NB4 (cell line): ENCODE measurements around the gene SPAG8.

ENCODE experiments used
- DNase-seq: peaks from one replicate; pipeline ENCODE4 v3.0.0; 2010; ENCODE audit warnings: low read depth
- H3K4me3 ChIP-seq: one replicate; pipeline ENCODE4 v1.5.1; 2011; ENCODE audit warnings: mild to moderate bottlenecking, low read depth, low read length, moderate library complexity
- MYC ChIP-seq: IDR thresholded peaks from 2 replicates; pipeline ENCODE4 v1.6.1; 2011; ENCODE audit warnings: low read depth, low read length
- POLR2A ChIP-seq: IDR thresholded peaks from 2 replicates; pipeline ENCODE4 v1.6.1; 2011; ENCODE audit warnings: mild to moderate bottlenecking; ENCODE audit not compliant: insufficient read length; ENCODE audit errors: extremely low read depth
- TF ChIP-seq, protein P1 (sequence below): IDR thresholded peaks from 2 replicates; pipeline ENCODE4 v1.6.1; 2011; ENCODE audit warnings: low read depth, low read length
- TF ChIP-seq, protein P2 (sequence below): IDR thresholded peaks from one replicate; pipeline ENCODE4 v1.5.1; 2012; ENCODE audit warnings: low read depth, low read length

Gene SPAG8

DNA sequence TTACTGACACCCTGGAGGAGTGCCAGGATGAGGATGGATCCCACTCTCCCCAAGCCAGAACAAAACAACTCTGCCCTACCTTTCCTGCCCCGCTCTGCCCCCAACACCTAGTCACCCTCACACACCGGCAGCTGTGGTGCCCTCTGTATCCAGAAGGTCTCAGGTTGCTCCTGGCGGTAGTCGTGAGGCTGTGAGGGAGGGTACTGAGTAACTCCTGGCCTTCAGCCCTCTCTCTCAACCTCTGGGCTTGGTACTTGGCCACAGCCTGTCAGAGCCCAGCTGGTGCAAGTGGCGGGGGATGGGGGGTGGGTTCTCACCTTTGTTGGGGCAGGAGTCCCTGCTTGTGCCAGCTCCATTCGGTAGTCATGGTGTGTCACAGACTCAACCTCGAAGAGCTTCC, 1.9 kb downstream of the SPAG8 start:
- no peak for DNase-seq
- TF ChIP-seq, protein P1, sequence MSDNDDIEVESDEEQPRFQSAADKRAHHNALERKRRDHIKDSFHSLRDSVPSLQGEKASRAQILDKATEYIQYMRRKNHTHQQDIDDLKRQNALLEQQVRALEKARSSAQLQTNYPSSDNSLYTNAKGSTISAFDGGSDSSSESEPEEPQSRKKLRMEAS = no peak
- TF ChIP-seq POLR2A (no peak), MYC (no peak)
- TF ChIP-seq, protein P2, sequence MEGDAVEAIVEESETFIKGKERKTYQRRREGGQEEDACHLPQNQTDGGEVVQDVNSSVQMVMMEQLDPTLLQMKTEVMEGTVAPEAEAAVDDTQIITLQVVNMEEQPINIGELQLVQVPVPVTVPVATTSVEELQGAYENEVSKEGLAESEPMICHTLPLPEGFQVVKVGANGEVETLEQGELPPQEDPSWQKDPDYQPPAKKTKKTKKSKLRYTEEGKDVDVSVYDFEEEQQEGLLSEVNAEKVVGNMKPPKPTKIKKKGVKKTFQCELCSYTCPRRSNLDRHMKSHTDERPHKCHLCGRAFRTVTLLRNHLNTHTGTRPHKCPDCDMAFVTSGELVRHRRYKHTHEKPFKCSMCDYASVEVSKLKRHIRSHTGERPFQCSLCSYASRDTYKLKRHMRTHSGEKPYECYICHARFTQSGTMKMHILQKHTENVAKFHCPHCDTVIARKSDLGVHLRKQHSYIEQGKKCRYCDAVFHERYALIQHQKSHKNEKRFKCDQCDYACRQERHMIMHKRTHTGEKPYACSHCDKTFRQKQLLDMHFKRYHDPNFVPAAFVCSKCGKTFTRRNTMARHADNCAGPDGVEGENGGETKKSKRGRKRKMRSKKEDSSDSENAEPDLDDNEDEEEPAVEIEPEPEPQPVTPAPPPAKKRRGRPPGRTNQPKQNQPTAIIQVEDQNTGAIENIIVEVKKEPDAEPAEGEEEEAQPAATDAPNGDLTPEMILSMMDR = no peak
- H3K4me3 ChIP-seq = no peak overlapping the region

DNA sequence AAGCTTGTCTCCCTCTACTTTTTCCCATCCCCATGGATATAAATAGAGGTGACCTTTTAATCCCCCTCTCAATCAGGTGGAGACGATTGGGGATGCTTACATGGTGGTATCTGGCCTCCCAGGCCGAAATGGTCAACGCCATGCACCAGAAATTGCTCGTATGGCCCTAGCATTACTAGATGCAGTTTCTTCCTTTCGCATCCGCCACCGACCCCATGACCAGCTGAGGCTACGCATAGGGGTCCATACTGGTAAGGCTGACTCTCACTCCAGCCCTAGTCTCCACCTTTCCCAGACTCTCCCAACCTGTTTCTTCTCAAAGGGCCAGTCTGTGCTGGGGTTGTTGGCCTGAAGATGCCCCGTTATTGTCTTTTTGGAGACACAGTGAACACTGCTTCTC, 3.6 kb downstream of the SPAG8 start:
- H3K4me3 ChIP-seq = no peak overlapping the region
- no peak for DNase-seq
- TF ChIP-seq, protein P1 = no peak
- TF ChIP-seq MYC (no peak), POLR2A (no peak)
- TF ChIP-seq, protein P2 = no peak

DNA sequence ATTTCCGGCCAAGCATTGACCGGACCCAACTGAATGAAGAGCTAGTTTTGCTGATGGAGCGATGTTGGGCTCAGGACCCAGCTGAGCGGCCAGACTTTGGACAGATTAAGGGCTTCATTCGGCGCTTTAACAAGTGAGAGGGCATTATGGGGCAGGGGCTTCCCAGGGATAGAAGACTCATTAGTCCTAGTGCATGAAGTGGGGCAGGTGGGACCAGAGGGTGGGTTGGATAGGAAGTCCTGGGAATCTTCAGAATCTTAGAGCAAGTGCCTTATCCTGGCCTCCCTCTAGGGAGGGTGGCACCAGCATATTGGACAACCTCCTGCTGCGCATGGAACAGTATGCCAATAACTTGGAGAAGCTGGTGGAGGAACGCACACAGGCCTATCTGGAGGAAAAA, 6.0 kb downstream of the SPAG8 start:
- TF ChIP-seq, protein P2 = no peak
- no peak for TF ChIP-seq MYC
- H3K4me3 ChIP-seq = no peak overlapping the region
- DNase-seq = no peak

DNA sequence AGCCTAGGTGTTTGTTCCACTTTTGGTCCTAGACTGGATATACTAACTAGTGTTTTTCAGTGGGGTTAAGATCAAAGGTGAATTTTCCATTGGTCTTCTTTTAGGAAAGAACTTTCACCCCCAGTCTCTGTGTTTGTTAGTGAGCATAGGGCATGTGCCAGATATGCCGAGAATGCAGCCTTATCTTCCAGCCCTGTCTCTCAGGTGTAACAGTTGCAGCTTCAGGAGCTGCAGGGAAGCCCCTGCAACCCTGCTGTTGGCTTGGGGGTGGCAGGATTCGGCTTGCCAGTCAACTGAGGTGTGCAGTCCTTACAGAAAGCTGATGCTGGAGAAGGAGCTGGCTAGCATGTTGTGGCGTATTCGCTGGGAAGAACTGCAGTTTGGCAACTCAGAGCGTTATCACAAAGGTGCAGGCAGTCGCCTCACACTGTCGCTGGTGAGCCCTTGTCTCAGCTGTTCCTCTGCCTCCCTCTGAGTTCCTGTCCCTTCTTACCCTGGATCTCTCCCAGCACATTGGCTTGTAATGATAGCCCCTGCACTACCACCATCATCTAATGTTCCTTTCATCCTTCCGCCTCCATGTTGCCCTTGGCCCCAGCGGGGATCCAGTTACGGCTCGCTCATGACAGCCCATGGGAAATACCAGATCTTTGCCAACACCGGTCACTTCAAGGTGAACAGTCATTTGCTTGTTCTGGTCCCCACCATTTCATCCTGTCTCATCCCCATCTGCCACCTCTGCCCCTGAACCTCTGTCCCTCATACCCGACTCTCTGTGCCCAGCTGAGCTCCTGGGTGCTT, 10.5 kb downstream of the SPAG8 start:
- TF ChIP-seq, protein P1 = no peak
- TF ChIP-seq, protein P2 = no peak
- TF ChIP-seq POLR2A (no peak), MYC (no peak)
- DNase-seq = no peak
- H3K4me3 ChIP-seq = no peak overlapping the region

DNA sequence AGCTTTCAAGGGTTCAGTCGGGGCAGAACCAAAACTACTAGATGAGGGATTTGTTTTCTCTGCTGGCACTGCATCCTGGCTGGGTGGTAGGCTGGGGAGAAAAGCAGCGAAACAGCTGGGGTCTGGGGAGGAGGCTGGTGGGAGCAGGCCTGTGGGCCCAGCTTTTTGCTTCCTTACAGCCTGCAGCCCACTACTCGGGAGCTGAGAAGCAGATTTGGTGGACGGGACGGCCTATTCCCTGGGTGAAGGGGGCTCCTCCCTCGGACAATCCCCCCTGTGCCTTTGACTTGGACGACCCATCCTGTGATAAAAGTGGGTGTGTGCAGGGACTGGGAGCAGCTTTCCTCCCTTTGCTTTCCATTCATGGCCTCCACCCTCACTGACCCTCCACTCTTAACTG, 11.5 kb downstream of the SPAG8 start:
- TF ChIP-seq MYC (no peak), POLR2A (no peak)
- TF ChIP-seq, protein P2 = no peak
- TF ChIP-seq, protein P1 = no peak
- no peak overlapping the region for H3K4me3 ChIP-seq
- DNase-seq = no peak
